HEK293 (cell line): Measurements from ENCODE around the gene ZNF554.
A peak's percentile ranks its signal among the peaks of the same experiment; 100 is the strongest.

ENCODE experiments used
- CTCF ChIA-PET: fragments of 350-600 bp; formaldehyde crosslinking; extraction: SDS; loops from one replicate; lab custom pipeline; 2021; ENCODE audit warnings: antibody characterized with exemption; lab: Yijun Ruan, JAX
- POLR2A ChIA-PET: fragments of 300-600 bp; formaldehyde crosslinking; extraction: SDS; loops from one replicate; lab custom pipeline; 2020; ENCODE audit warnings: antibody characterized with exemption, inconsistent platforms; lab: Yijun Ruan, JAX
- H3K27ac ChIP-seq: fragments of 200-500 bp; sonication (Bioruptor generic); 2 replicates; pipeline ENCODE4 v1.5.1; 2014; ENCODE audit warnings: low read depth, low read length, control low read depth, inconsistent platforms; ENCODE audit errors: extremely low read depth
- H3K36me3 ChIP-seq, 2 experiments: fragments of 200-500 bp in 1 of 2; sonication (Bioruptor generic) in 1 of 2; 1 replicate in 1 of 2; 2 replicates in 1 of 2; pipeline ENCODE4 v1.5.1; 2014 to 2017; ENCODE audit warnings: inconsistent platforms in 2 of 2, low read length in 2 of 2; ENCODE audit not compliant: control insufficient read depth in 2 of 2, insufficient read depth in 1 of 2
- H3K4me1 ChIP-seq: fragments of 200-500 bp; sonication (Bioruptor generic); 2 replicates; pipeline ENCODE4 v1.5.1; 2014; ENCODE audit warnings: mild to moderate bottlenecking, low read length, inconsistent platforms; ENCODE audit not compliant: control insufficient read depth, insufficient read depth
- H3K4me3 ChIP-seq: 2 replicates; pipeline ENCODE4 v1.5.1; 2011; ENCODE audit warnings: low read depth, mild to moderate bottlenecking, control low read depth, low read length, moderate library complexity
- H3K9me3 ChIP-seq: fragments of 200-500 bp; sonication (Bioruptor generic); 2 replicates; pipeline ENCODE4 v1.5.1; 2014; ENCODE audit warnings: low read depth, low read length, inconsistent platforms; ENCODE audit not compliant: control insufficient read depth, insufficient read depth
- GLI4 ChIP-seq: fragments of 450-650 bp; formaldehyde crosslinking; IDR thresholded peaks from 2 replicates; pipeline ENCODE4 v1.5.1; 2016; ENCODE audit warnings: missing biosample characterization, missing genetic modification characterization
- PATZ1 ChIP-seq: fragments of 450-650 bp; formaldehyde crosslinking; IDR thresholded peaks from 2 replicates; pipeline ENCODE4 v1.5.1; 2016; ENCODE audit warnings: missing biosample characterization, missing genetic modification characterization
- PBX3 ChIP-seq: sonication (generic); formaldehyde crosslinking; IDR thresholded peaks from 2 replicates; pipeline ENCODE4 v1.8.1; 2022; ENCODE audit warnings: mild to moderate bottlenecking, moderate library complexity, missing genetic modification reagents
- PRDM10 ChIP-seq: fragments of 450-650 bp; formaldehyde crosslinking; IDR thresholded peaks from 2 replicates; pipeline ENCODE4 v1.5.1; 2016; ENCODE audit warnings: missing biosample characterization, missing genetic modification characterization
- SETDB1 ChIP-seq: IDR thresholded peaks from one replicate; pipeline ENCODE4 v1.6.1; 2017; ENCODE audit warnings: mild to moderate bottlenecking, low read length, moderate library complexity, mixed read lengths; ENCODE audit not compliant: insufficient read length
- SP2 ChIP-seq: fragments of 450-650 bp; formaldehyde crosslinking; IDR thresholded peaks from 2 replicates; pipeline ENCODE4 v1.5.1; 2016; ENCODE audit warnings: missing biosample characterization, missing genetic modification characterization
- YY1 ChIP-seq: fragments of 450-650 bp; formaldehyde crosslinking; IDR thresholded peaks from 2 replicates; pipeline ENCODE4 v1.5.1; 2018; ENCODE audit warnings: missing biosample characterization, missing genetic modification characterization
- ZBTB11 ChIP-seq: fragments of 450-650 bp; formaldehyde crosslinking; conservative IDR thresholded peaks from 2 replicates; pipeline ENCODE4 v1.5.1; 2016; ENCODE audit warnings: low read depth, missing biosample characterization, missing genetic modification characterization
- ZBTB44 ChIP-seq: fragments of 450-650 bp; IDR thresholded peaks from 2 replicates; pipeline ENCODE4 v1.5.1; 2018; ENCODE audit warnings: missing biosample characterization, mild to moderate bottlenecking, missing genetic modification characterization
- ZFP3 ChIP-seq: fragments of 450-650 bp; formaldehyde crosslinking; IDR thresholded peaks from 2 replicates; pipeline ENCODE4 v1.5.1; 2016; ENCODE audit warnings: low read depth, missing biosample characterization, missing genetic modification characterization
- ZNF223 ChIP-seq: fragments of 450-650 bp; formaldehyde crosslinking; IDR thresholded peaks from 2 replicates; pipeline ENCODE4 v1.5.1; 2016; ENCODE audit warnings: missing biosample characterization, missing genetic modification characterization
- ZNF239 ChIP-seq: fragments of 450-650 bp; formaldehyde crosslinking; IDR thresholded peaks from 2 replicates; pipeline ENCODE4 v1.5.1; 2016; ENCODE audit warnings: missing biosample characterization, missing genetic modification characterization
- ZNF571 ChIP-seq: fragments of 450-650 bp; formaldehyde crosslinking; IDR thresholded peaks from 2 replicates; pipeline ENCODE4 v1.5.0; 2017; ENCODE audit warnings: missing biosample characterization, missing genetic modification characterization
- ZNF670 ChIP-seq: fragments of 450-650 bp; formaldehyde crosslinking; IDR thresholded peaks from 2 replicates; pipeline ENCODE4 v1.5.1; 2016; ENCODE audit warnings: missing biosample characterization, missing genetic modification characterization, low read depth

ZNF554 gene

GRCh38 chr19:2867025-2867991 lies 47.6 kb downstream of the ZNF554 start, which contains the start of gene ZNF556:
ZNF556 (plus strand) TSS chr19:2867335; CDS start chr19:2867422, 87 bp downstream.
- Histone ChIP-seq H3K27ac (no peak within 1 kb of the TSS), H3K4me3 (no peak within 1 kb of the TSS), H3K9me3 (no peaks in the 10 kb centered on the region), H3K4me1 (no peaks in the 10 kb centered on the region), H3K36me3 (no peaks in the 10 kb centered on the region)
- ChIA-PET POLR2A (no interaction called here), CTCF (interaction anchor here (0.7 to 1.4 kb wide), 2 partner anchors 20 to 609 kb away, joined by 3 read pairs; no protein-coding TSS in a partner anchor)
- TF ChIP-seq ZNF223 (tag by site-specific recombination) (no peak), SP2 (tag by site-specific recombination) (peak; percentile 25; the same call in 1 of the 2 replicates)

- no peak for TF ChIP-seq ZNF670 (tag by site-specific recombination)
- no peak for TF ChIP-seq ZFP3 (tag by site-specific recombination)
- TF ChIP-seq ZNF571 (tag by site-specific recombination), result no peak
- no peak for TF ChIP-seq SETDB1
- TF ChIP-seq ZBTB44 (tag by site-specific recombination), result no peak
- no peak for TF ChIP-seq PBX3 (CRISPR knock-in tag)
- no peak for TF ChIP-seq PATZ1
- TF ChIP-seq ZNF239 (tag by site-specific recombination), result no peak
- no peak for TF ChIP-seq GLI4
- no peak for TF ChIP-seq YY1
- no peak for TF ChIP-seq ZBTB11 (tag by site-specific recombination)
- TF ChIP-seq PRDM10 (tag by site-specific recombination), result no peak
- no peak overlapping the region for H3K4me3 ChIP-seq
- no peaks in the 10 kb centered on the region for H3K36me3 ChIP-seq
- CTCF ChIA-PET, result interaction anchor here (0.6 to 2.1 kb wide), 3 partner anchors 18 to 221 kb away, joined by 3 to 7 read pairs (median 5); no protein-coding TSS in a partner anchor
- H3K27ac ChIP-seq, result no peak overlapping the region
- H3K9me3 ChIP-seq, result no peaks in the 10 kb centered on the region
- POLR2A ChIA-PET, result no interaction called here
- no peaks in the 10 kb centered on the region for H3K4me1 ChIP-seq
Measured at GRCh38 chr19:2869618-2870017, 50.0 kb downstream of the ZNF554 start.
